HL-60 (cell line): ENCODE measurements around the gene SNX5.

ENCODE experiments used
- DNase-seq, 2 experiments: peaks; one replicate each; pipeline ENCODE4 v3.0.0-alpha.2; 2010 to 2020; ENCODE audit warnings: low read depth in 1 of 2, low spot score in 1 of 2
- H3K27ac ChIP-seq: fragments of 250-450 bp; sonication (Bioruptor Pico); replicated peaks from 2 replicates; pipeline ENCODE4 v1.5.1; 2020; ENCODE audit warnings: mild to moderate bottlenecking, moderate library complexity
- H3K27me3 ChIP-seq: fragments of 250-450 bp; sonication (Bioruptor Pico); 2 replicates; pipeline ENCODE4 v1.5.1; 2021; ENCODE audit warnings: mild to moderate bottlenecking, moderate library complexity; ENCODE audit not compliant: insufficient read depth, poor library complexity, severe bottlenecking
- H3K4me3 ChIP-seq: replicated peaks from 2 replicates; pipeline ENCODE4 v1.5.1; 2011; ENCODE audit warnings: mild to moderate bottlenecking, control low read depth, low read length; ENCODE audit not compliant: insufficient read depth
- CTCF ChIP-seq: IDR thresholded peaks from one replicate; pipeline ENCODE4 v1.5.1; 2011; ENCODE audit warnings: low read length, control low read depth, inconsistent platforms; ENCODE audit not compliant: insufficient read depth
- GABPA ChIP-seq: IDR thresholded peaks from 2 replicates; pipeline ENCODE4 v1.6.1; 2012; ENCODE audit warnings: low read depth
- POLR2AphosphoS5 ChIP-seq: IDR thresholded peaks from 2 replicates; pipeline ENCODE4 v1.6.1; 2012; ENCODE audit warnings: low read depth
- REST ChIP-seq: IDR thresholded peaks from 2 replicates; pipeline ENCODE4 v1.6.1; 2012; ENCODE audit warnings: low read depth; ENCODE audit not compliant: insufficient replicate concordance
- SPI1 ChIP-seq: IDR thresholded peaks from 2 replicates; pipeline ENCODE4 v1.6.1; 2012; ENCODE audit warnings: low read depth, mild to moderate bottlenecking, borderline replicate concordance

SNX5 gene

GRCh38 chr20:17917832-17918618 is 50.6 kb downstream of the SNX5 start:
- TF ChIP-seq CTCF, result no peak
- no peak for TF ChIP-seq SPI1
- no peak for TF ChIP-seq REST
- no peak for TF ChIP-seq GABPA
- TF ChIP-seq POLR2AphosphoS5, result no peak
- Histone ChIP-seq H3K4me3 (no peak overlapping the region), H3K27ac (no peak overlapping the region), H3K27me3 (no peaks in the 10 kb centered on the region)
- no peak for DNase-seq

- DNase-seq, result no peak
- H3K27me3 ChIP-seq, result no peaks in the 10 kb centered on the region
- TF ChIP-seq CTCF, result no peak
- TF ChIP-seq GABPA, result no peak
- TF ChIP-seq SPI1, result no peak
- no peak for TF ChIP-seq REST
- no peak for TF ChIP-seq POLR2AphosphoS5
- H3K27ac ChIP-seq, result no peak overlapping the region
- no peak overlapping the region for H3K4me3 ChIP-seq
Measured at GRCh38 chr20:17916433-17916891, 52.1 kb downstream of the SNX5 start.

GRCh38 chr20:17914957-17915356 is 53.6 kb downstream of the SNX5 start:
- TF ChIP-seq SPI1 (no peak), CTCF (no peak), REST (no peak), POLR2AphosphoS5 (no peak), GABPA (no peak)
- no peak overlapping the region for H3K27ac ChIP-seq
- H3K4me3 ChIP-seq, result no peak overlapping the region
- H3K27me3 ChIP-seq, result no peaks in the 10 kb centered on the region
- DNase-seq, result no peak
